CD4-positive, alpha-beta T cell treated with Interleukin-10 for 1 hour (primary cell): ENCODE data around the gene REPS1.
"Not testable (repeated sequence)": the region's sequence is repeated elsewhere in the genome, so short reads cannot be mapped to it uniquely, and the experiment has no call there.

Source experiments
- DNase-seq: peaks from one replicate; pipeline ENCODE4 v3.0.0-alpha.2; 2020

REPS1 gene, protein sequence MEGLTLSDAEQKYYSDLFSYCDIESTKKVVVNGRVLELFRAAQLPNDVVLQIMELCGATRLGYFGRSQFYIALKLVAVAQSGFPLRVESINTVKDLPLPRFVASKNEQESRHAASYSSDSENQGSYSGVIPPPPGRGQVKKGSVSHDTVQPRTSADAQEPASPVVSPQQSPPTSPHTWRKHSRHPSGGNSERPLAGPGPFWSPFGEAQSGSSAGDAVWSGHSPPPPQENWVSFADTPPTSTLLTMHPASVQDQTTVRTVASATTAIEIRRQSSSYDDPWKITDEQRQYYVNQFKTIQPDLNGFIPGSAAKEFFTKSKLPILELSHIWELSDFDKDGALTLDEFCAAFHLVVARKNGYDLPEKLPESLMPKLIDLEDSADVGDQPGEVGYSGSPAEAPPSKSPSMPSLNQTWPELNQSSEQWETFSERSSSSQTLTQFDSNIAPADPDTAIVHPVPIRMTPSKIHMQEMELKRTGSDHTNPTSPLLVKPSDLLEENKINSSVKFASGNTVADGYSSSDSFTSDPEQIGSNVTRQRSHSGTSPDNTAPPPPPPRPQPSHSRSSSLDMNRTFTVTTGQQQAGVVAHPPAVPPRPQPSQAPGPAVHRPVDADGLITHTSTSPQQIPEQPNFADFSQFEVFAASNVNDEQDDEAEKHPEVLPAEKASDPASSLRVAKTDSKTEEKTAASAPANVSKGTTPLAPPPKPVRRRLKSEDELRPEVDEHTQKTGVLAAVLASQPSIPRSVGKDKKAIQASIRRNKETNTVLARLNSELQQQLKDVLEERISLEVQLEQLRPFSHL

DNA sequence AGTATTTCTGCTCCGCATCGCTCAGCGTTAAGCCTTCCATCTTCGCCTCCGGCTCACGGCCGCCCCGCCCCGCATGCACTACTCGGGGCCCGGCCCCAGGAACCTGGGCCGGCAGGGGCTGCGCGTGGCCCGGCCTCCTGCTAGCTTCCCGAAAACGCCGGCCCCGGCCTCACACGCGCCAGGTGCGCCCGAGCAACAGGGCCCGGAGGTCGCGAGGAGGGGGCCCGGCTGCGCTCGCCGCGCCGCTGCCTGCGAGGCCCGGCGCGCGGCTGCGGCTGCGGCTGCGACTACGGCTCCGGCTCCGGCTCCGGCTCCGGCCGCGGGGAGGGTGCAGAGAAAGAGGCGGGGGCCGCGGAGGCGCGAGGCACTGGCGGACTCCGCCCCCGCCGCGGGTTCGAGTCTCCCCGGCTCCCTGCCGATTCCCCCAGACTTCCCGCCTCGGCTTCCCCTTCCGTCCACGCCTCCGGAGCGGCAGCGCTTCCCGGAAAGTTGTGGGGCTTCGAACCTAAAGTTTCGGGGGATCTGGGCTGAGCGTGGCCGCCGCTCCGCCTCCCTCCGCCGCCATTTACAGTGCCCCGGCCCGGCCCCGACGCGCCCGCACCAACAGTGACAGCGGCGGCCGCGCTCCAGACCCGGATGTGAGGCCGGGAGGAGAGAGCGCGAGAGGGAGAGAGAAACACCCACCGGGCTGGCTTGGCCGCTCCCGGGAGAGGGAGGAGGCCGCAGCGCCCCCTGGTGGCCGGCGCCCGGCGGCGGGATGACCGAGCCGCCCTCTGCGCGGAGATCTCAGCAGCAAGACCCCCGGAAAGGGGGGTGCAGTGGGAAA, at the start of gene REPS1:
TSS of gene REPS1 (minus strand) at position 611 of the 826 bp plus-strand sequence. CDS start at position 40, 571 bp downstream.
- DNase-seq = peak; percentile 92

DNA sequence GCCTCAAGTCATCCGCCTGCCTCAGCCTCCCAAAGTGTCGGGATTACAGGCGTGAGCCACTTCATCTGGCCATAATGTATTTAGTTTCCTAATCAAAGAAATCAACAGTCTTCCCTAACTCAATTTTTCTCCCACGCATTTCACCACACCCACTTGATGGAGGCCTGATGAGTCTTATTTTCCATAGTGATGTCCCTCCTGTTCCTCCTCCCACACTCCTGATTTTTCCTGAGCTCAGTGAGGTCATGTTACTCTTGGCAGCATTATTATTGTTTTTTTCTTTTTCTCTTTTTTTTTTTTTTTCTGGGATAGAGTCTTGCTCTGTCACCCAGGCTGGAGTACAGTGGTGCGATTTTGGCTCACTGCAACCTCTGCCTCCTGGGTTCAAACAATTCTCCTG, 49.4 kb upstream of the REPS1 start:
- no peak for DNase-seq

- peak; percentile 40 for DNase-seq
Observed at GRCh38 chr6:139030228-139030963, 42.3 kb upstream of the REPS1 start.

DNA sequence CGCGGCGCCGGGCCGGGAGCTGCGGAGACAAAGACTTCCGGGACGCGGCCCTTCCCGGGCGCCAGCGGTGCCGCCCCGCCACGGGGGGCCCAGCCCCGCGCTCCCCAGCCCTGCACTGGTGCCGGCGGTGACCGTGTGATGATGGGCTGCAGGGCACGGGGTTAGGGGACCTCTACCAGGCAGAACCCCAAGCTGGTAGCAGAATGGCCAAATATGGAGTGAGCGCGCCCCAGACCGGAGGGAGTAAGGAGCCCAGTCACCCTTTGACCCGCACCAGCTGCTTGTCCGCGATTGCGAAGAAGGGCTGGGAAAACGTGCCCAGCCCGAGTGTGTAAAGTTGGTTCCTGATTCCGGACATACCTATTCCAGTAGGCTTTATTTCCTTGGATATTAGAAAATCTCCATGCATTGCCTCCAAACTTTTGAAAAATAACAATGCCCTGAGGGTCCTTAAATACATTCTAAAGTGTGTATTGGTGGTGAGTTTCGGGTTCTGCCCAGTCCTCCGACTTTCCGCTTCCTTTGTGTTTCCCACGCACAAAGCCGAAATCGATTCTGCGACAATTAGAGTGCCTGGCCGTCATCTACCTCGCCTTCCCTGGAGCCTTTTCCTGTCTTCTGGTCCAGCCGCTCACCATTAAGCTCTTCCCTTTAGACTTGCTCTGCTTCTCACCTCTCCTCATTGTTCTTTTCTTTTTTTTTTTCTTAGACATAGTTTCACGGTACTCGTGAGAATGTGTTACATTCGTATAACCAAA, 41.6 kb upstream of the REPS1 start:
- no peak for DNase-seq

DNA sequence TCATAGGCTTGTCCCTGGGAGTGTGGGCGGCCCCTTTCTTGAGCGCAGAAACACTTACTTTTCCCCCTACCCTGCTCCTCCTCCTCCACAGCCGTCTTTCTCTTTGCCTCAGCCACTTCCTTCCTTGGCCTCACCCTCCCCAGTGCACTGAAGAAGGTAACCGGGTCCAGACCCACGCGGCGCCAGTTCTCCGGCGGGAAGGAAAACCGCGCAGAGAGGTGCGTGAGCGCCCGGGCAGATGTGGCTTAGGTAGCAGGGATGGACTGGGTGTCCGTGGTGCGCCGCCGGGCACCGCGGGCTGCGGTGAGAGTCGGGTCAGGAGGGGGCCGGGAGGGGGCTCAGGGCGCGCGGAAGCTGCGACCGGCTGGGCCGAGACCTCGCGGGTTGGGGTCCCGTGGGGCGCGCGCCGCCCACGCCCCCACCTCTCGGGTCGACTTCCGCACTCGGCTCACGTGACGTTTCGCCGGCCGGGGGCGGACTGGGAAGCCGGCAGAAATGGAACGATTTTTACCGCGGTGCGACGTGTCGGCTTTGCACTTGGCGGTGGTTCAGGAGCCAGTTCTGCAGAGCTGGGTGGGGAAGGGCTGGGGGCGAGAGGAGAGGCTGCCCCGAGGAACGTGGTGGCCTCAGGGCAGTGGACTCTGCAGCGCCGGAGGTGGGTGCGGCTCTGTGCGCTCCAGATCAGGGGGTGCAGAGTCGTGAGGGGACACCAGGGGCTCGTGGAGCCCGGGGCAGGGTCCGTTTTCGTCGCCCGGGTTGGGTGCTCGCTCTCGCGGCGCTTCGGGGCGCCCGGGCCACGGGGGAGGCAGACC, 40.8 kb upstream of the REPS1 start, which contains the start of gene ABRACL:
TSS of gene ABRACL (plus strand) at position 88 of the 812 bp plus-strand sequence. CDS start 5,416 bp downstream, outside the sequence.
- DNase-seq = peak; percentile 77

- DNase-seq = no peak
Observed at GRCh38 chr6:139028215-139028657, 40.2 kb upstream of the REPS1 start.

- DNase-seq = peak; percentile 49
Observed at GRCh38 chr6:139027620-139028182, 39.6 kb upstream of the REPS1 start.

DNA sequence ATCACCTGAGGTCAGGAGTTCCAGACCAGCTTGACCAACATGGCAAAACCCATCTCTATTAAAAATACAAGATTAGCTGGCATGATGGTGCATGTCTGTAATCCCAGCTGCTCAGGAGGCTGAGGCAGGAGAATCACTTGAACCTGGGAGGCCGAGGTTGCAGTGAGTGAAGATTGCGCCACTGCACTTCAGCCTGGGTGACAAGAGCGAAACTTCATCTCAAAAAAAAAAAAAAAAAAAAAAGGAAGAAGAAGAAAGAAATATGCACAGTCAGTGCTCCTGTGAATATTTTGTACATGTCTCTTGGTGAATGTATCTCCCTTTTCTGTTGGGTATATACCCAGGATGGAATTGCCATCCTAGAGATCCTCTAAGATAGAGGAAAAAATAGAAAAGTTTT, 37.4 kb upstream of the REPS1 start:
- DNase-seq = not testable (repeated sequence)

DNA sequence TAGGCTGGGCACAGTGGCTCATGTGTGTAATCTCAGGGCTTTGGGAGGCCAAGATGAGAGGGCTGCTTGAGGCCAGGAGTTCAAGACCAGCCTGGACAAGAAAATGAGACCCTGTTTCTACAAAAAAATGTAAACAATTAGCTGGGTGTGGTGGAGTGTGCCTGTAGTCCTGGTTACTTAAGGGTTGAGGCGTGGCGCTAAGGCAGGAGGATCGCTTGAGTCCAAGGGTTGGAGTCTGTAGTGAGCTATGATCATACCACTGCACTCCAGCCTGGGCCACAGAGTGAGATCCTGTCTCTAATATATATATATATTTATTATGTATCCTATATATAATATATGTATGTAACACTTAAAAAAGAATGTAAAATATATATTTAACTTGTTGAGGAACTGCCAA, 32.6 kb upstream of the REPS1 start:
- no peak for DNase-seq

DNA sequence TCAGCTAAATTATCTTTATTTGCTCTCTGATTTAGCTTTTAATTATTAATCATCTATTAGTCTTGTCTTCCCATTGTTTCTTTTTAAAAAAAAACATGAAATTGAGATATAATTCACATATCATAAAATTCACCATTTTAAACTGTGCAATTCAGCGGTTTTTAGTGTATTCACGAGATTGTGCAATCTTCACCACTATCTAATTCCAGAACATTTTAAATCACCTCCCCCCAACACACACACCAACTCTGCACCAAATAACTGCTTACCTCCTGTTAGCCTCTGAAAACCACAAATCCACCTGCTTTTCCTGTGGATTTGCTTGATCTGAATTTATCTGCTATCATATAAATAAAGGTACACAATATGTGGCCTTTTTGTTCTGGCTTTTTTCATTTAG, 31.7 kb upstream of the REPS1 start:
- DNase-seq = no peak

- no peak for DNase-seq
Observed at GRCh38 chr6:139017227-139017626, 29.2 kb upstream of the REPS1 start.

DNA sequence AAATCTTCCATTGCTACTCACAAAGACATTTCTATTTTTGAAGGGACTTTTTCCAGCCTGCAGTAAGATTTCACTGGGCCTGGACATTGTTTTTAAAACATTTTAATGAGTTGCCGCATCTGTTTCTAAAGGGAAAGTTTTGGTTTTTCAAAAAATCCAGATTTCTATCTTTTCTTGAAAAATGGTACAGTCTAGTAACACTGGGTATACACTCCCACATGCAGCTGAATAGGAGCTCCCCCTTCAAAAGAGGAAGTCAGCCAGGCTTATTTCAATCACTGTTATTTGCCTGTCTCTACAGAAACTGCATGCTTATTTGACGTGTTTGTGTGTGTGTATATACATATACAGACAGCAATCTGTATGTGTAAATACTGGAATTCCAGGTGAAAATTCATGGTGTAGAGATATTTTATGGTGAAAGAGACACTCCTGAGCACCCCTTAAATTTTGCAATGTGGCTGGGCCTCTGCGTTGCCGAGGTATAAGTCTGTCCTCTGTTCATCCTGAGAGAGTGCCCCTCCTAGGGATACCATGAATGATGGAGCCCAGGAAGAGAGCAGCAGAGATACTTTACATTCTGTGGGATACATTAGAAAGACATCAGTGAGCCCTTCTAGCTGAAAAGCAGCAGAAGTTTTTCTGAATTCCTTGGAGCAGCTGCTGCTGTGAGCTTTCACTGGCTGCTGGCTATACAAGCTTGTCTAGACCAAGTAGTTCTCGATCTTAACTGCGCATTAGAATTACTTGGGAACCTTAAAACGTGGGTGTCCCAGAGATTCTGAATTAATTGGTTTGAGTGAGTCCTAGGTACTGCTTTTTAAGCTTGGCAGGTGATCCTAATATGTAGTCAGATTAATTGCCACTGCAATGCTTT, 28.5 kb upstream of the REPS1 start:
- DNase-seq = no peak

DNA sequence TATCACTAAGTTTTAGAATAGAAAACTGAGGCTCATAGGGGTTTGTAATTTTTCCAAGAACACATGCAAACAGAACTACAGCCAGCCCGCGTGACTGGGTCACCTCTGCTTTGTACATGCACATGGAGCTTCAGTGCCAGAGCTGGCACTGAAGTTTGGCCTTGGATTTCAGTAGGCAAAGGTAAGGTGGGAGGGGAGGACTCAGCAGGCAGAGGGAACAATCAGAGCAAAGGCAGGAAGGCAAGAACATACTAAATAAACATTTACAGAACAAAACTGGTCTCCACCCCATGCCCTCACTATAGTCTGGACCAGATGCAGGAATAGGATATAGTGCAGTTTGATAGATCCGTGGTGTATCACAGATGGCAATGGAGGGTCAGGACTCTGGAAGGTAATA, 26.9 kb upstream of the REPS1 start:
- no peak for DNase-seq

- DNase-seq = no peak
Observed at GRCh38 chr6:139013185-139013800, 25.2 kb upstream of the REPS1 start.

GRCh38 chr6:139011980-139012379, 23.9 kb upstream of the REPS1 start:
- DNase-seq = no peak

DNA sequence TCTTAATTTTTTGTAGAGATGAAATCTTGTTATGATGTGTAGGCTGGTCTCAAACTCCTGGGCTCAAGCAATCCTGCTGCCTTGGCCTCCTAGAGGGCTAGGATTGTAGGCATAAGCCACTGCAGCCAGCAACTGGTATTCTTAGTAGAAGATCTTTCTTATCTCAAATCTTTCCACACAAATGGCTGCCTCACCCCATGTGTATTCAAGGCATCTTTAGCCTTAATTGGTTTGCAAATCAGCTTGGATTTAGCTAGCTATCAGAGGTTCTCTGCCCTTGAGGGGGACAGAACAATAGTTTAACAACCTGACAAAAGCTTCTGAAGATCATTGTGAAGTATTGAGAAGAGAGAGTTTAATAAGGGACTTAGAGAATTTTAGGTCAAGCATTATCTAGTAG, 22.6 kb upstream of the REPS1 start:
- DNase-seq = no peak

DNA sequence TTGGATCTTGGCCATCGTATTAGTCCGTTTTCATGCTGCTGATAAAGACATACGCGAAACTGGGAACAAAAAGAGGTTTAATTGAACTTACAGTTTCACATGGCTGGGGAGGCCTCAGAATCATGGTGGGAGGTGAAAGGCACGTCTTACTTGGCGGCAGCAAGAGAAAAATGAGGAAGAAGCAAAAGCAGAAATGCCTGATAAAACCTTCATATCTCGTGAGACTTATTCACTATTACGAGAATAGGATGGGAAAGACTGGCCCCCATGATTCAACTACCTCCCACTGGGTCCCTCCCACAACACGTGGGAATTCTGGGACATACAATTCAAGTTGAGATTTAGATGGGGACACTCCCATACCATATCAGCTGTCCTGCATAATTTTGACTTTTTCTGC, 20.1 kb upstream of the REPS1 start:
- DNase-seq = no peak

DNA sequence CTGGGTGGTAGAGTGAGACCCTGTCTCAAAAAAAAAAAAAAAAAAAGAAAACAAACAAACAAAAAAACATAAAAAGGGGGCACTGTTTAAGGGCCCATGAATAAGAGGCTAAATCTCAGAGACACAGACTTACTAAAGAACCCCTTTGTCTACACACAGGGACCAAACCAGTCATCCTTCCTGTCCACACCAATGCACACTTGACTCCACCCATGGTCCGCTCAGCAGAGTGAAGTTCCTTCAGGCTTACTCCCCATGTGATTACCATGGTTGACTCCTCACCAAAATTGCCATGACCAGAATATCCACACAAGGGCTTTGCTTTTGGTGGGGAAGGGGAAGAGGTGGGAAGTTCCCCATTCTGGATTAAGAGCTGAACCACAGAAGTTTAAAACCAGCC, 19.4 kb upstream of the REPS1 start:
- DNase-seq = no peak

DNA sequence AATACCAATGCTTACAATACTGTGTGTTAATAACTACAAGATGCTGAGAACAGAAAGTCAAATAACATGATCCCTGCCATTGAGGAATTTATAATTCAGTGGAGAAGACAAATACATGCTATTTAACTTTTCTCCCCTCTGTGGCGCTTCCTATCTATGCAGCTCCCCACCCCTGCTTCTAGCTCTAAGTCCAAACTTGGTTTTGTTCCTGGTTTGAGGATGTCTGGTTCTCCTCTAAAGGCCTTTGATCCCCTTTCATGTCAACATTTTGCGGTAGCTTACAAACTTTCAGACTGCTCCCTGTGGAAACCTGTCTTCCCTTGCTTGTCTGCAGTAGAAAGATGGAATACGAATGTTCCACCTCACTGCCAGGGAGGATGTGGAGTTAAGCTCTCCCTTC, 18.4 kb upstream of the REPS1 start:
- no peak for DNase-seq
